Liver (tissue), 3 donors: ENCODE results near the gene GSTA1.

Experiments
- RAD21 ChIP-seq, 2 donors: IDR thresholded peaks; 2 replicates each; pipeline ENCODE4 v1.6.1; 2016; ENCODE audit warnings: antibody characterized with exemption in 2 of 2, mild to moderate bottlenecking in 2 of 2
- SP1 ChIP-seq: IDR thresholded peaks from 2 replicates; pipeline ENCODE4 v1.6.1; 2018; ENCODE audit warnings: antibody characterized with exemption, mild to moderate bottlenecking
- YY1 ChIP-seq: IDR thresholded peaks from 2 replicates; pipeline ENCODE4 v1.6.1; 2016; ENCODE audit warnings: antibody characterized with exemption, mild to moderate bottlenecking
- TF ChIP-seq, protein P1 (sequence below): fragments of 150-350 bp; IDR thresholded peaks from 2 replicates; pipeline ENCODE4 v1.5.1; 2017; ENCODE audit warnings: improper control_type of control experiment, low read depth, low read length; ENCODE audit not compliant: missing input control
- TF ChIP-seq, protein P2 (sequence below): IDR thresholded peaks from 2 replicates; pipeline ENCODE4 v1.6.1; 2016; ENCODE audit warnings: antibody characterized with exemption, mild to moderate bottlenecking
- donor health status: healthy.
- donor health status: healthy.

DNA sequence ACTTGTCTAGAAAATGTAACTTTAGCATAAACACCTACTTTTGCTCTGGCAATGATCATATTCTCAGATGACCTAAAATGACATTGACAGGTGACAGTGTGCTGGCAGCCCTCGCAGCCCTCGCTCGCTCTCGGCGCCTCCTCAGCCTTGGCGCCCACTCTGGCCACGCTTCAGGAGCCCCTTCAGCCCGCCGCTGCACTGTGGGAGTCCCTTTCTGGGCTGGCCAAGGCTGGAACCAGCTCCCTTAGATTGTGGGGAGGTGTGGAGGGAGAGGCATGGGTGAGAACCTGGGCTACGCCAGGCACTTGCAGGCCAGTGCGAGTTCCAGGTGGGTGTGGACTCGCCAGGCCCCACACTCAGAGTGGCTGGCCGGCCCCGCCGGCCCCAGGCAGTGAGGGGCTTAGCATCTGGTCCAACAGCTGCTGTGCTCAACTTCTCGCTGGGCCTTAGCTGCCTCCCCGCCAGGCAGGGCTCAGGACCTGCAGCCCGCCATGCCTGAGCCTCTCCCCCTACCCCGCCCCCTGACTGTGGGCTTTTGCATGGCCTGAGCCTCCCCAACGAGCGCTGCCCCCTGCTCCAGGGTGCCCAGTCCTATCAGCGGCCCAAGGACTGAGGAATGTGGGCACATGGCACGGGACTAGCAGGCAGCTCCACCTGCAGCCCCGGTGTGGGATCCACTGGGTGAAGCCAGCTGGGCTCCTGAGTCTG is 17.2 kb downstream of the GSTA1 start:
- TF ChIP-seq, protein P1, sequence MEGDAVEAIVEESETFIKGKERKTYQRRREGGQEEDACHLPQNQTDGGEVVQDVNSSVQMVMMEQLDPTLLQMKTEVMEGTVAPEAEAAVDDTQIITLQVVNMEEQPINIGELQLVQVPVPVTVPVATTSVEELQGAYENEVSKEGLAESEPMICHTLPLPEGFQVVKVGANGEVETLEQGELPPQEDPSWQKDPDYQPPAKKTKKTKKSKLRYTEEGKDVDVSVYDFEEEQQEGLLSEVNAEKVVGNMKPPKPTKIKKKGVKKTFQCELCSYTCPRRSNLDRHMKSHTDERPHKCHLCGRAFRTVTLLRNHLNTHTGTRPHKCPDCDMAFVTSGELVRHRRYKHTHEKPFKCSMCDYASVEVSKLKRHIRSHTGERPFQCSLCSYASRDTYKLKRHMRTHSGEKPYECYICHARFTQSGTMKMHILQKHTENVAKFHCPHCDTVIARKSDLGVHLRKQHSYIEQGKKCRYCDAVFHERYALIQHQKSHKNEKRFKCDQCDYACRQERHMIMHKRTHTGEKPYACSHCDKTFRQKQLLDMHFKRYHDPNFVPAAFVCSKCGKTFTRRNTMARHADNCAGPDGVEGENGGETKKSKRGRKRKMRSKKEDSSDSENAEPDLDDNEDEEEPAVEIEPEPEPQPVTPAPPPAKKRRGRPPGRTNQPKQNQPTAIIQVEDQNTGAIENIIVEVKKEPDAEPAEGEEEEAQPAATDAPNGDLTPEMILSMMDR, result no peak
- no peak for TF ChIP-seq RAD21 (IDR thresholded peaks at IDR 0.05)
- TF ChIP-seq SP1, result no peak
- no peak for TF ChIP-seq YY1
- TF ChIP-seq, protein P2, sequence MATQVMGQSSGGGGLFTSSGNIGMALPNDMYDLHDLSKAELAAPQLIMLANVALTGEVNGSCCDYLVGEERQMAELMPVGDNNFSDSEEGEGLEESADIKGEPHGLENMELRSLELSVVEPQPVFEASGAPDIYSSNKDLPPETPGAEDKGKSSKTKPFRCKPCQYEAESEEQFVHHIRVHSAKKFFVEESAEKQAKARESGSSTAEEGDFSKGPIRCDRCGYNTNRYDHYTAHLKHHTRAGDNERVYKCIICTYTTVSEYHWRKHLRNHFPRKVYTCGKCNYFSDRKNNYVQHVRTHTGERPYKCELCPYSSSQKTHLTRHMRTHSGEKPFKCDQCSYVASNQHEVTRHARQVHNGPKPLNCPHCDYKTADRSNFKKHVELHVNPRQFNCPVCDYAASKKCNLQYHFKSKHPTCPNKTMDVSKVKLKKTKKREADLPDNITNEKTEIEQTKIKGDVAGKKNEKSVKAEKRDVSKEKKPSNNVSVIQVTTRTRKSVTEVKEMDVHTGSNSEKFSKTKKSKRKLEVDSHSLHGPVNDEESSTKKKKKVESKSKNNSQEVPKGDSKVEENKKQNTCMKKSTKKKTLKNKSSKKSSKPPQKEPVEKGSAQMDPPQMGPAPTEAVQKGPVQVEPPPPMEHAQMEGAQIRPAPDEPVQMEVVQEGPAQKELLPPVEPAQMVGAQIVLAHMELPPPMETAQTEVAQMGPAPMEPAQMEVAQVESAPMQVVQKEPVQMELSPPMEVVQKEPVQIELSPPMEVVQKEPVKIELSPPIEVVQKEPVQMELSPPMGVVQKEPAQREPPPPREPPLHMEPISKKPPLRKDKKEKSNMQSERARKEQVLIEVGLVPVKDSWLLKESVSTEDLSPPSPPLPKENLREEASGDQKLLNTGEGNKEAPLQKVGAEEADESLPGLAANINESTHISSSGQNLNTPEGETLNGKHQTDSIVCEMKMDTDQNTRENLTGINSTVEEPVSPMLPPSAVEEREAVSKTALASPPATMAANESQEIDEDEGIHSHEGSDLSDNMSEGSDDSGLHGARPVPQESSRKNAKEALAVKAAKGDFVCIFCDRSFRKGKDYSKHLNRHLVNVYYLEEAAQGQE, result no peak
